K562 (cell line): Measurements from ENCODE around the gene ARHGAP10.

Source experiments
- CBX2 ChIP-seq: fragments of 200-600 bp; sonication (generic); IDR thresholded peaks from one replicate; pipeline ENCODE4 v1.6.1; 2012; ENCODE audit warnings: mild to moderate bottlenecking, low read length, inconsistent platforms; ENCODE audit not compliant: insufficient read depth, poor library complexity, severe bottlenecking
- CEBPB ChIP-seq: fragments of 450-650 bp; IDR thresholded peaks from 2 replicates; pipeline ENCODE4 v1.6.1; 2016; ENCODE audit warnings: missing genetic modification characterization, missing compliant biosample characterization
- CREM ChIP-seq: IDR thresholded peaks from 2 replicates; pipeline ENCODE4 v1.6.1; 2014; ENCODE audit warnings: antibody characterized with exemption, low read depth
- CTCF ChIP-seq, 3 experiments: IDR thresholded peaks in 2 of 3; conservative IDR thresholded peaks in 1 of 3; 2 replicates each; pipeline ENCODE4 v1.5.1; 2011 to 2012; ENCODE audit warnings: low read length in 3 of 3, mild to moderate bottlenecking in 3 of 3, control low read depth in 2 of 3, improper control_type of control experiment in 1 of 3, inconsistent platforms in 1 of 3, low read depth in 1 of 3, mixed read lengths in 1 of 3, moderate library complexity in 1 of 3; ENCODE audit not compliant: insufficient read depth in 2 of 3
- HCFC1 ChIP-seq: IDR thresholded peaks from 2 replicates; pipeline ENCODE4 v1.6.1; 2012; ENCODE audit warnings: low read depth, low read length, improper control_type of control experiment
- NFRKB ChIP-seq: fragments of 450-650 bp; IDR thresholded peaks from 2 replicates; pipeline ENCODE4 v1.6.1; 2016; ENCODE audit warnings: low read depth
- POLR2A ChIP-seq: fragments of 450-650 bp; conservative IDR thresholded peaks from 2 replicates; pipeline ENCODE4 v1.6.1; 2016
- ZBTB7A ChIP-seq: IDR thresholded peaks from 2 replicates; pipeline ENCODE4 v1.6.1; 2011; ENCODE audit warnings: low read depth, mild to moderate bottlenecking, low read length, moderate library complexity, borderline replicate concordance; ENCODE audit not compliant: control insufficient read depth
- ZNF263 ChIP-seq: sonication (generic); formaldehyde crosslinking; IDR thresholded peaks from 2 replicates; pipeline ENCODE4 v1.8.0; 2022; ENCODE audit warnings: mild to moderate bottlenecking, missing genetic modification reagents, borderline replicate concordance
- TF ChIP-seq, protein P1 (sequence below): sonication (generic); formaldehyde crosslinking; IDR thresholded peaks from 2 replicates; pipeline ENCODE4 v1.8.0; 2022; ENCODE audit warnings: mild to moderate bottlenecking, missing genetic modification reagents, borderline replicate concordance
- TF ChIP-seq, protein P2 (sequence below): sonication (generic); formaldehyde crosslinking; IDR thresholded peaks from 2 replicates; pipeline ENCODE4 v1.8.0; 2022; ENCODE audit warnings: missing genetic modification reagents, mild to moderate bottlenecking, moderate library complexity, borderline replicate concordance

GRCh38 chr4:148072789-148073188, 340.9 kb downstream of the ARHGAP10 start:
- no peak for TF ChIP-seq HCFC1
- no peak for TF ChIP-seq NFRKB
- no peak for TF ChIP-seq CEBPB (tag)
- TF ChIP-seq ZBTB7A = no peak
- TF ChIP-seq, protein P1, sequence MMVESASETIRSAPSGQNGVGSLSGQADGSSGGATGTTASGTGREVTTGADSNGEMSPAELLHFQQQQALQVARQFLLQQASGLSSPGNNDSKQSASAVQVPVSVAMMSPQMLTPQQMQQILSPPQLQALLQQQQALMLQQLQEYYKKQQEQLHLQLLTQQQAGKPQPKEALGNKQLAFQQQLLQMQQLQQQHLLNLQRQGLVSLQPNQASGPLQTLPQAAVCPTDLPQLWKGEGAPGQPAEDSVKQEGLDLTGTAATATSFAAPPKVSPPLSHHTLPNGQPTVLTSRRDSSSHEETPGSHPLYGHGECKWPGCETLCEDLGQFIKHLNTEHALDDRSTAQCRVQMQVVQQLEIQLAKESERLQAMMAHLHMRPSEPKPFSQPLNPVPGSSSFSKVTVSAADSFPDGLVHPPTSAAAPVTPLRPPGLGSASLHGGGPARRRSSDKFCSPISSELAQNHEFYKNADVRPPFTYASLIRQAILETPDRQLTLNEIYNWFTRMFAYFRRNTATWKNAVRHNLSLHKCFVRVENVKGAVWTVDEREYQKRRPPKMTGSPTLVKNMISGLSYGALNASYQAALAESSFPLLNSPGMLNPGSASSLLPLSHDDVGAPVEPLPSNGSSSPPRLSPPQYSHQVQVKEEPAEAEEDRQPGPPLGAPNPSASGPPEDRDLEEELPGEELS (CRISPR knock-in tag) = no peak
- TF ChIP-seq, protein P2, sequence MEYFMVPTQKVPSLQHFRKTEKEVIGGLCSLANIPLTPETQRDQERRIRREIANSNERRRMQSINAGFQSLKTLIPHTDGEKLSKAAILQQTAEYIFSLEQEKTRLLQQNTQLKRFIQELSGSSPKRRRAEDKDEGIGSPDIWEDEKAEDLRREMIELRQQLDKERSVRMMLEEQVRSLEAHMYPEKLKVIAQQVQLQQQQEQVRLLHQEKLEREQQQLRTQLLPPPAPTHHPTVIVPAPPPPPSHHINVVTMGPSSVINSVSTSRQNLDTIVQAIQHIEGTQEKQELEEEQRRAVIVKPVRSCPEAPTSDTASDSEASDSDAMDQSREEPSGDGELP (CRISPR knock-in tag) = no peak
- TF ChIP-seq CREM = no peak
- no peak for TF ChIP-seq CTCF (IDR thresholded peaks at IDR 0.05 in 2 of 3, conservative IDR thresholded peaks at IDR 0.05 in 1 of 3; ENCODE audit: insufficient read depth in 2 of 3, low read depth in 1 of 3, low read length in 3 of 3)
- TF ChIP-seq ZNF263 (CRISPR knock-in tag) = no peak
- no peak for TF ChIP-seq CBX2
- TF ChIP-seq POLR2A = no peak
